Gastrocnemius medialis (tissue), 4 donors: ENCODE results near the gene TMED3. TPM values are rescaled to one million over a fixed set of nuclear protein-coding genes. Genes with fewer than 3 reads are reported as not detected.
A peak's percentile ranks its signal among the peaks of the same experiment; 100 is the strongest.

Source experiments
- ATAC-seq, 2 donors: fragments of 150-250 bp; one replicate each; pipeline ENCODE4 v1.9.1; 2016
- DNase-seq, 2 donors: peaks; one replicate each; pipeline ENCODE4 v3.0.0-alpha.2; 2019
- H3K27ac ChIP-seq, 4 donors: fragments of 200-600 bp; sonication (generic); 1 replicate in 1 of 4; 2 replicates in 3 of 4; pipeline ENCODE4 v1.5.1; 2016 to 2018; ENCODE audit warnings: mild to moderate bottlenecking in 2 of 4, moderate library complexity in 1 of 4
- H3K27me3 ChIP-seq, 3 donors: fragments of 200-600 bp; sonication (generic) in 2 of 3; 1 replicate in 1 of 3; 2 replicates in 2 of 3; pipeline versions ENCODE4 v1.5.1 to v1.6.0; 2016 to 2019; ENCODE audit warnings: mild to moderate bottlenecking in 1 of 3, moderate library complexity in 1 of 3
- H3K36me3 ChIP-seq, 2 donors: fragments of 200-600 bp; sonication (generic) in 1 of 2; one replicate each; pipeline ENCODE4 v1.5.1; 2017 to 2018
- H3K4me1 ChIP-seq, 2 donors: fragments of 200-600 bp; sonication (generic) in 1 of 2; one replicate each; pipeline ENCODE4 v1.5.1; 2016 to 2017; ENCODE audit warnings: mild to moderate bottlenecking in 2 of 2
- H3K4me3 ChIP-seq, 4 donors: fragments of 200-600 bp; sonication (generic) in 3 of 4; 1 replicate in 1 of 4; 2 replicates in 3 of 4; pipeline ENCODE4 v1.5.1; 2016 to 2019; ENCODE audit warnings: mild to moderate bottlenecking in 2 of 4
- H3K9me3 ChIP-seq, 3 donors: fragments of 200-600 bp; sonication (generic) in 2 of 3; 1 replicate in 1 of 3; 2 replicates in 2 of 3; pipeline ENCODE4 v1.5.1; 2016 to 2019
- CTCF ChIP-seq, 5 experiments: fragments of 450-650 bp in 3 of 5; fragments of 200-600 bp in 2 of 5; sonication (generic) in 2 of 5; IDR thresholded peaks in 4 of 5; conservative IDR thresholded peaks in 1 of 5; 1 replicate in 4 of 5; 2 replicates in 1 of 5; pipeline ENCODE4 v1.5.1; 2016 to 2019; ENCODE audit warnings: antibody characterized with exemption in 5 of 5, mild to moderate bottlenecking in 3 of 5, moderate library complexity in 3 of 5
- POLR2A ChIP-seq, 2 donors: fragments of 450-650 bp; IDR thresholded peaks; one replicate each; pipeline ENCODE4 v1.6.1; 2017; ENCODE audit warnings: antibody characterized with exemption in 2 of 2, mild to moderate bottlenecking in 2 of 2, moderate library complexity in 2 of 2
- in situ Hi-C, 4 donors: fragments of 200-750 bp; cut with MboI; loops; one replicate each; pipeline versions ENCODE4 v1.15.0 to v1.8.0; 2017; ENCODE audit warnings: low sequenced_read_pairs in 4 of 4
- intact Hi-C: fragments of 100-400 bp; cut with DNase I; formaldehyde crosslinking; loops from one replicate; pipeline ENCODE4 v1.15.1; 2023; ENCODE audit warnings: low total_unique reads
- total RNA-seq, 4 donors: library from RNA; depleted of rRNA; stranded (reverse); fragments of >200 nt; gene quantifications; one replicate each; pipeline versions ENCODE4 v1.1.0 to v1.2.3, GENCODE V29; 2016

Gene TMED3
- total RNA-seq, 4 donors from 2014 or later = 1.3 to 7.0 (median 5.4) TPM

DNA sequence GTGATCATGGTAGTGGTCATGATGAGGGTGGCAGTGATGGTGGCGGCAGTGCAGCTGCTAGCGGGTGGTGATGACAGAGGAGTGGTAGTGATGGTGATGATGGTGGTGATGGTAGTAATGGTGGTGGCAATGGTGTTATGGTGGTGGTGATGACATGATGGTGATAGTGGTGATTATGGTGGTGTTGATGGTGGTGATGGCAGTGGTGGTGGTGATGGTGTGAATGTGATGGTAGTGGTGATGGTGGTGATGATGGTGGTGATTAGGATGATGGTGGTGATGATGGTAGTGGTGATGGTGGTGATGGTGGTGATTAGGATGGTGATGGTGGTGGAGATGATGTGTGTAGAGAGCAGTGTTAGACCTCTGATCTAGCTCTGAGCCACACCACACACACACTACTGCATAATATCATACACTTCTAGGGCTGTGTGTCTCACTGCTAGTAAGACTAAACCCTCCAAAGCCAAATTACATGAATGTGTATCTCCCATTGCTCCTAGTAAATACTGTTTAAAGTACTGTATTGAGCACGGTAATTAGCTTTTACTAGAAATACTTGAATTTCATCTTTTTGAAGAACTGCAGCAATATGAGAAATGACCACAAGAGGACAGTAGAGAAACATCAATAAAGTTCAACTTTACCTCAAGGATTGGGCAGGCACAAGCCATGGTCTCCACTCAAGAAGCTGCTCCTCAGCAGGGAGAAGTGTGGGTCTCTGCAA lies 28.8 kb downstream of the TMED3 start:
- TF ChIP-seq CTCF (IDR thresholded peaks at IDR 0.05 in 4 of 5, conservative IDR thresholded peaks at IDR 0.05 in 1 of 5) = peak in 4 of 5 experiments; percentile 20 to 53 (median 32)
- TF ChIP-seq POLR2A (IDR thresholded peaks at IDR 0.05) = no peak
- Histone ChIP-seq H3K27me3 (peaks cover 0 to 2% (median 0%) of the 10 kb centered on the region in 3 donors), H3K27ac (no peak overlapping the region), H3K4me3 (no peak overlapping the region), H3K4me1 (no peaks in the 10 kb centered on the region), H3K9me3 (no peaks in the 10 kb centered on the region), H3K36me3 (no peaks in the 10 kb centered on the region)
- in situ Hi-C loops = no loop called here
- ATAC-seq = no peak
- intact Hi-C loops = no loop called here
- DNase-seq = no peak

DNA sequence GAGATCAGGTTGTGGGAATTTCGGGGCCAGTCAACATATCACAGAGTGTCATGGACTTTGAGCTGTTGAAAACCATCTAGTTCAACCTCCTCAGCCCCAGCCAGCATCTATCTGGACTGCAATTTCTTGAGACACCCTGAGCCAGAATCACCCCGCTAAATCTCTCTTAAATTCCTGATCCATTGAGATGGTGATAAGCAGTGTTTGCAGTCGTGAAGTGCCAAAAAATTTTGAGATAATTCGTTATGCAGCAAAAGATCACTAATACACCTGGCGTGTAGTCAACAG lies 29.3 kb downstream of the TMED3 start:
- H3K9me3 ChIP-seq = no peaks in the 10 kb centered on the region
- H3K27me3 ChIP-seq = peaks cover 0 to 2% (median 0%) of the 10 kb centered on the region in 3 donors
- in situ Hi-C loops = no loop called here
- ATAC-seq (no peak), DNase-seq (no peak)
- no peaks in the 10 kb centered on the region for H3K4me1 ChIP-seq
- TF ChIP-seq CTCF (IDR thresholded peaks at IDR 0.05 in 4 of 5, conservative IDR thresholded peaks at IDR 0.05 in 1 of 5) (no peak), POLR2A (IDR thresholded peaks at IDR 0.05) (no peak)
- intact Hi-C loops = no loop called here
- no peak overlapping the region for H3K4me3 ChIP-seq
- H3K36me3 ChIP-seq = no peaks in the 10 kb centered on the region
- H3K27ac ChIP-seq = no peak overlapping the region

GRCh38 chr15:79341396-79341795 lies 30.5 kb downstream of the TMED3 start:
- intact Hi-C loops (no loop called here), in situ Hi-C loops (no loop called here)
- Histone ChIP-seq H3K27me3 (peaks cover 0 to 2% (median 0%) of the 10 kb centered on the region in 3 donors), H3K4me1 (no peaks in the 10 kb centered on the region), H3K9me3 (no peaks in the 10 kb centered on the region), H3K36me3 (no peaks in the 10 kb centered on the region), H3K27ac (no peak overlapping the region), H3K4me3 (no peak overlapping the region)
- DNase-seq (no peak), ATAC-seq (no peak)
- no peak for TF ChIP-seq POLR2A (IDR thresholded peaks at IDR 0.05)
- TF ChIP-seq CTCF (IDR thresholded peaks at IDR 0.05 in 4 of 5, conservative IDR thresholded peaks at IDR 0.05 in 1 of 5) = no peak

DNA sequence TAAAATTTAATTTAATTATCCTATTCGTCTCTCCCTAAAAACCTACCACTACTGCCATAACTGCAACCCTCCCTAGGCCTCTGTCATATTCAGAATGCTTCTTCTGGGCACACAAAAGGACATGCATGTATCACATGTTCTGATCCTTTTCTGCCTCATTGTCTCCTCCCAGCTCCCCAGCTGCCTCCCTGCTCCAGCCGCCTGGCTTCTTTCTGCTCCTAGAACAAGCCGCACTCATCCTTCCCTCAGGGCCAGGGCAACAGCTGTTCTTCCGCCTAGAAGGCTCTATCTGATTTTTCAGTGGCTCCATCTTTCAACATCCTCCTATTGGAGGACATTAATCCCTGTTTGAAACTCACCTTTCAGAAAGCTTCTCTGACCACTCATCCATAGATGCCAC lies 38.6 kb downstream of the TMED3 start:
- no peak for ATAC-seq
- Histone ChIP-seq H3K4me1 (no peaks in the 10 kb centered on the region), H3K36me3 (no peaks in the 10 kb centered on the region), H3K27ac (no peak overlapping the region), H3K27me3 (no peaks in the 10 kb centered on the region), H3K9me3 (no peaks in the 10 kb centered on the region), H3K4me3 (no peak overlapping the region)
- in situ Hi-C loops = no loop called here
- intact Hi-C loops = no loop called here
- TF ChIP-seq CTCF (IDR thresholded peaks at IDR 0.05 in 4 of 5, conservative IDR thresholded peaks at IDR 0.05 in 1 of 5) = no peak
- no peak for TF ChIP-seq POLR2A (IDR thresholded peaks at IDR 0.05)
- no peak for DNase-seq

GRCh38 chr15:79352206-79352605 lies 41.3 kb downstream of the TMED3 start:
- in situ Hi-C loops = no loop called here
- Histone ChIP-seq H3K27me3 (no peaks in the 10 kb centered on the region), H3K4me1 (no peaks in the 10 kb centered on the region), H3K9me3 (no peaks in the 10 kb centered on the region), H3K27ac (no peak overlapping the region), H3K36me3 (no peaks in the 10 kb centered on the region), H3K4me3 (no peak overlapping the region)
- intact Hi-C loops = no loop called here
- ATAC-seq (no peak), DNase-seq (no peak)
- TF ChIP-seq POLR2A (IDR thresholded peaks at IDR 0.05) = no peak
- TF ChIP-seq CTCF (IDR thresholded peaks at IDR 0.05 in 4 of 5, conservative IDR thresholded peaks at IDR 0.05 in 1 of 5) = no peak
